Stimulated activated CD4-positive, alpha-beta T cell treated with anti-CD3 and anti-CD28 coated beads, Interleukin-4, amount 100 ng/mL, for 1 hour (primary cell): ENCODE data around the gene HMGB3.
A peak's percentile ranks its signal among the peaks of the same experiment; 100 is the strongest.
"Not testable (repeated sequence)": the region's sequence is repeated elsewhere in the genome, so short reads cannot be mapped to it uniquely, and the experiment has no call there.

Experiments used
- DNase-seq: peaks from one replicate; pipeline ENCODE4 v3.0.0-alpha.2; 2020

The HMGB3 gene

GRCh38 chrX:150982788-150983520, at the start of gene HMGB3:
TSS of gene HMGB3 (plus strand) at chrX:150983335. CDS start at chrX:150985600, 2,265 bp downstream.
- peak; percentile 77 for DNase-seq

DNA sequence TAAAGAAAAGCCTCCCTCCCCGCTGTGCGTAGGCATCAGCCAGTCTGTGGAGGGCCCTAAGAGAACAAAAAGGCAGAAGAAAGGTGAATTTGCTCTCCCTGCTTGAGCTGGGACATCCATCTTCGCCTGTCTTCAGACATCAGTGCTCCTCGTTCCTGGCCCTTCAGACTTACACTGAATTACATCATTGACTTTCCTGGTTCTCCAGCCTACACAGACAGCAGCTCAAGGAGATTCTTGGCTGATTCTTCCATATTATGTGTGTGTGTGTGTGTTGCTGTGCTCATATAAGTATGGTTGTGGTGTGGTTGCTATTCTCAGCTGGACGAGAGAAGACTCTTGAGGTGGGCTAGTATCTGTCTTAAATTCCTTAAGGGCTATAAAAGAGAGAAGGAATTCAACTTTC, 49.2 kb upstream of the HMGB3 start:
- no peak for DNase-seq

DNA sequence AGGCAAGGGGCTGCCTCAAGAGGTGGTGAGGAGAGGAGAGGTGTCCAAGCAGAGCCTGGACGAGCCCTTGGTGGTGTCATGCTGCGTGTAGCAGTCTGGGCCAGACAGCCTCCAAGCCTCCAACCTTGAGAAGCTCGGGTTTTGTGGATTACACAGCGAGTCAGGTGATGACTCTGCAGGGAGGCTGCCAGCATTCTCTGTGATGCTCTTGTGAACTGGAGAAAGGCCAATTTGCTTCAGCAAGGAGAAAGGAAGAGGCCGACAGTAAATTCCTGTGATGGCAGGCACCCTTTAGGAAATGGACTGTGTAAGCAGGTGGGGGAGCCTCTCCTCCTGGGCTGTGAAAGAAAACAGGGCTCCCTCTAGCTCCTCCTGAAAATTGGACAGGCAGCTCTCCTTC, 48.7 kb upstream of the HMGB3 start:
- no peak for DNase-seq

DNA sequence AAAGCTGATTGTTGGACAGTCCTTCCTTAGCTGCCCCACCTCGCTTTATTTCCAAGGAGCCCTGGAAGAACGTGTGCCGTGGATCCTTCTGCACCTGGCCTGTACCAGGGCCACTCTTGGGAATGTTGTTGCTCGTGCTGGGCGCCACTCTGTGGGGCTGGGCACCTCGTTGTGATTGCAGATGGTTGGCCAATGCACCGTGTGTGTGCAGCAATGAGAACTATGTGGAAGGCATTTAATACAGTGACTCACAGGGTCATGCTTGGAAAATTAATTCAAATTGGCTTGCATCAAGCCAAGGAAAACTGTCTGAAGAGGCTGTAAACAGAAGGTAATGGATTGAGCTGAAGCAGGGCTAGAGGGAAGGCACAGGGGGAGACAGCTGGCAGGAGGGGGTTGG, 47.7 kb upstream of the HMGB3 start:
- no peak for DNase-seq

DNA sequence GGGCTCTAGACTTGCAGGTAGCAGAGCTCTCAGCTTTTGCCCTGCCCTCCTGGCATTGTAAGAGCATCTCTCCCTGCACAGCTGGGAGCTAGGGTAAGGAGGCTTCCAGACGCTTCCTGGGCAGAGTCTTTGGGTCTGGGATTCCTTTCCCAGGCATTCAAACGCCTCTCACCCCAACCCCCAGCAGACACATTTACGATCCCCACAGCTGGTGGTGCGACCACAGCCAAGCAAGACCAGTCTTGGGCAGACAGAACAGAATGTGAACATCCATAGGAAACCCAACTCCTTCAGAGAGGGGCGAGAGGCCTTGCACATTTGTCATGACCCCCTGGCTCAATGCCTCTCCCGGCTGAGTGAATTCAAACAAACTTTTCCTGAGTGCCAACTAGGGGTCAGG, 46.6 kb upstream of the HMGB3 start:
- no peak for DNase-seq

- DNase-seq, result no peak
These were observed 42.2 kb upstream of the HMGB3 start for GRCh38 chrX:150940844-150941495.

- DNase-seq, result no peak
These were observed 41.6 kb upstream of the HMGB3 start for GRCh38 chrX:150941580-150941979.

DNA sequence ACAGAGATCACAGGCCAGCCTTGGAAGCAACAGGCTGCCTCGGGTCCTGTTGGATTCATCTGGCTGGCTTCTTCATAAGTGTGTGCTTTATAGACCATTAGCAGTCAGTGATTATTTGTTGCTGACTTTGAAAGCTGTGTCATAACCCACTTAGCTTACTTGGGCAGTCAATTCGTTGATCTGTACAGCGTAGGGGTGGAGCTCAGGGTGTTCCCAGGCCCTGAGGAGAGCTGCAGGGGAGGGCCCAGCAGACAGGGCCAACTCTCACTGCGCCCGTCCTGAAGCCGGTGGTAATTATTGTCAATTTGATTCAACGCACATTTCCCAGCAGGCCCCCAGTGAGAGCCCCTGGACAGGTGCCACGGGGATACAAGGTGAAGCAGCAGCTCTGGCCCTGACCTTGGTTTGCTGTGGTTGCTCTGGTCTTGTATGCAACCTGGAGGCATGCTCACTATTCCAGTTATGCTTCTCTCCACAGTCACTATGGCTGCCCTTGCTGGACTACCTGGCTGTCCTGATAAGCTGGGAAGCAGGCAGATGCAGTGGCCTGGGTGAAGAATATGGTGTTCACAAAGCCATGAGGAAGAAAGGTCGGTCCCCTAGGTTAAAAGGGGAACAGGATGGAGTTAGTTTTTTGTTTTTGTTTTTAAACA, 40.1 kb upstream of the HMGB3 start:
- no peak for DNase-seq

DNA sequence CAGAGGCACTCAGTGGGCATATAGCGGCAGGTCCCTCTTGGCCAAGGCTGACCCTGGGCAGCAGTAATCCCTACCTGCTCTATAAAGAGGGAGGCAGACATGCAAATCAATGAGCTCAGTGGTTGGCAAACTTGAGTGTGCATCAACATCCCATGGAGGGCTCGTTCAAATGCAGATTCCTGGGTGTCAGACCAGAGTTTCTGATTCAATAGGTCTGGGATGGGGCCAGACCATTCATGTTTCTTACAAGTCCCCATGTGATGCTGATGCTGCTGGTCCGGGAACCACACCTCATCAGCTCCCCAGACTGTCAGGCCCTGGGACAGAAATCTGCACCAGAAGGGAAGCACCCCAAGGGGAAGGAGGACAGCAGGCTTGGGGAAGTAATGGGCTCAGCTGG, 38.9 kb upstream of the HMGB3 start:
- no peak for DNase-seq

DNA sequence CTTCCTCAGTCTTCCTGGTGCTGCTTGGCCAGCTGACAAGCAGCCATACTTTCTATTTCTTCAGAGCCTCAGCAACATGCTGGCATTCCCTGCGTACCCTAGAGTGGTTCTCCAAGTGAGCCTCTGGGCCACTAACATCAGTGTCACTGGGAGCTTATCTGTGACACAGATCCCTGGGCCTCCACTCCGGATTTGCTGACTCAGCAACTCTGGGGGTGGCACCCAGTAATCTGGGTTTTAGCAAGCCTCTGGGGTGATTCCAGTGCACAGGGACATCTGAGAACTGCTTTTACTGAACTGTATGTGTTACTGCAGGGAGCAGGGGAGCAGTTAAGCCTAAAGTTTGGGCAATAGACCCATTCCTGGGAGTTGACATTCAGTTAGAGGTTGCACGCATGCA, 28.2 kb upstream of the HMGB3 start:
- DNase-seq, result no peak

GRCh38 chrX:150955590-150955989, 27.5 kb upstream of the HMGB3 start:
- DNase-seq, result no peak

- no peak for DNase-seq
These were observed 25.0 kb upstream of the HMGB3 start for GRCh38 chrX:150958177-150958576.

- DNase-seq, result no peak
These were observed 23.6 kb upstream of the HMGB3 start for GRCh38 chrX:150959557-150959956.

GRCh38 chrX:150961631-150962030, 21.5 kb upstream of the HMGB3 start:
- DNase-seq, result no peak

DNA sequence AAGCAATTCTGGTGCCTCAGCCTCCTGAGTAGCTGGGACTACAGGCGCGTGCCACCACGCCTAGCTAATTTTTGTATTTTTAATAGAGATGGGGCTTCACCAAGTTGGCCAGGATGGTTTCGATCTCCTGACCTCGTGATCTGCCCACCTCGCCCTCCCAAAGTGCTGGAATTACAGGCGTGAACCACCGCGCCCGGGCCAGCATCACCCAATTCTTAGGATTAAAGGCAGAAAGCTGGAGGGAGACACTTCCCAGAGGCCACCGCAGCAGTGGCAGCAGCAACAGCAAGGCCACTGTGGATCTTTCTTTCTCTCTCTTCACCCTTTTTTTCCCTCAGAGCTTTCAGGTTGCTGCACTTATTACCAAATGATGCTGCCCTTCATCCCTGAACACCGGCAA, 18.7 kb upstream of the HMGB3 start:
- not testable (repeated sequence) for DNase-seq

DNA sequence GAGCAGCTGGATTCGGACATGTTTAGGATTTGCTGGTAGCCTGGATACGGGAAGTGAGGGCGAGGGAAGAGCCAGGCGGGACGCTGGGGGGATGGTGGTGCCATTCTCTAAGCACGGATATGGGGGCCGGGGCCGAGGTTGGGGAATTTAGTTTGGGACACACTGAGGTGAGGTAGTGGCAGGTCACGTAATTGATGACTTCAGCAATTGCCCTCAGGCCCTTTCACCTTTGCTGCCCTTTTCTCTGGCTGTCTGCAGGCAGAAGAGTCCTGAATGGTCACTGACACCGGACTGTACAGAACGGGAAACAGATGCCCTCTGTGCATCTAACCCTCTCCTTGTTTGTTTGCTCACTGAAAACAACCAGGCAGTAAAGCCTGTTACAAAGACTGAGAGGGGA, 16.9 kb upstream of the HMGB3 start:
- no peak for DNase-seq

DNA sequence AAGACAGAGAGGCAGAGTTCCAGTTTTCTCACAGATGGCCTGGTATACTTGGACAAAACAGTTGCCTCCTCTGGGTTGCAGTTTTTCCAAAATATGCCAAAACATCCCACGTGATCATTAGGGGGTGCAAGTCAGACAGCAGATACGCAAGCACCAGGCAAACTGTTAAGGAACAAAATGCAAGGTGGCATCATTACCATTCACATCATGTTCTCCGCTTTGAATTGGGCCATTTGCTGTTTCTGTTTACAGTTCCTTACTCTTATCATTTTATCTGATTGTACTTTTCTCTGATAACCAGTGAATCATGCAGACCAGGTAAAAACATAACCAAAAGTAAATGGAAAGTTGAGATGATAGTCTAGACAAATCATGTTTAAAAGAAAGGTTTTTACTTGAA, 16.4 kb upstream of the HMGB3 start:
- DNase-seq, result no peak

DNA sequence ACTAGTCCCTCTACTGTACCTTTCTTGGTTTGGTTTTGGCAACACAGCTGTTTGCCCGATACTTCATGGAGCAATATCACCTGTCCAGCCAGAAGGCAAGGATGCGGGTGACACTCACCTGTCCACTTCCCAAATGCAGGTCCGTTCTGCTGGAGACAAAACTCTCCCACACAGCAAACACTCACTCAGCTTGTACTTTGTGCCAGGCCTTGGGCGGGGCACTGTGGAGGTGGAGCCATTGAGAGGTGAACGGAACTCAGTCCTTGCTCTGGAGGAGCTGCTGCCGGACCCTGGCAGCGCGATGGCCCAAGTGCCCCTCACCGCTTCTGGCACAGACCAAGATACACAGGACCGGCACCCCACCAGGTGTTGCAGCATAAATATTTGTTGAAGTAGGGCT, 15.3 kb upstream of the HMGB3 start:
- no peak for DNase-seq

- no peak for DNase-seq
These were observed 14.0 kb upstream of the HMGB3 start for GRCh38 chrX:150968862-150969720.

- no peak for DNase-seq
These were observed 10.7 kb upstream of the HMGB3 start for GRCh38 chrX:150972450-150972849.

- no peak for DNase-seq
These were observed 7.3 kb upstream of the HMGB3 start for GRCh38 chrX:150975655-150976390.

DNA sequence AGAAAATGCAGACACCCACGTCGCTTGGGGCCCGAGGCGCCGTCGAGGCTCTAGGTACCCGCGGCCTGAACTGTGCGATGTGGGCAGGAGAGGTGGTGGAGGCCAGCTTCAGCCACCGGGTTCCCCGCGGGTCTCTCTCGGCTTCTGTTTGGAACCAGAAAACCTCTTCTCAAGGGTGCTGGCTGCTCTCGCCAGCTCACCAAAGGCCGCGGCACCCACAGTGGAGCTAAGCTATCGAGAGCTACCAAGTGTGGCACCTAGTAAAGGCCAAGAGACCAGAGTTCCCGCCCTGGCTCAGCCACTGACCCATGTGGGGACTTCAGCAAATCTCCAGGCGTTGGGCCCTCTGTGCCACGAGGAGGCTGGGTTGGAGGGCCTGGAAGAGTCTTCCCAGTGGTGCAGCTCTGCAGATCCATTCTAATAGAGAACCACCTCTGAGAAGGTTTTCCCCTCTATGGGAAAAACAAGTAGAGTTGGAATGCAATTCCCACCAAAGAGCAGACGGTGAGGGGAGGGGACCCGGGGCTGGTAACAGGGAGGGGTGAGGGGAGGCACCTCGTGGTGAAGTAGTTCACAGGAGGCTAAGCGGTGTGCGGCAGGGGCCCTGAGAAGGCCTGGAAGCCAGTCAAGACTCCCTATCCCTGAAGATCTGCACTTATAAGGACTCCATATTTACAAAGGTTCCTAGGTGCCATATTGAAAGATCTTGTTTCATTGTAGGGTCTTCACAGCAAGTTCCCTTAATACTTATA, 5.5 kb upstream of the HMGB3 start:
- no peak for DNase-seq
